ENCODE measurements around the gene SLC25A3. TPM values are rescaled to one million over a fixed set of nuclear protein-coding genes. Genes with fewer than 3 reads are reported as not detected.

The SLC25A3 gene
- total and polyA plus RNA-seq, 2 of the 13 experiments (the other 11 are each of a cell fraction or from before 2014, with no cell fraction given), result 292 to 829 TPM

DNA sequence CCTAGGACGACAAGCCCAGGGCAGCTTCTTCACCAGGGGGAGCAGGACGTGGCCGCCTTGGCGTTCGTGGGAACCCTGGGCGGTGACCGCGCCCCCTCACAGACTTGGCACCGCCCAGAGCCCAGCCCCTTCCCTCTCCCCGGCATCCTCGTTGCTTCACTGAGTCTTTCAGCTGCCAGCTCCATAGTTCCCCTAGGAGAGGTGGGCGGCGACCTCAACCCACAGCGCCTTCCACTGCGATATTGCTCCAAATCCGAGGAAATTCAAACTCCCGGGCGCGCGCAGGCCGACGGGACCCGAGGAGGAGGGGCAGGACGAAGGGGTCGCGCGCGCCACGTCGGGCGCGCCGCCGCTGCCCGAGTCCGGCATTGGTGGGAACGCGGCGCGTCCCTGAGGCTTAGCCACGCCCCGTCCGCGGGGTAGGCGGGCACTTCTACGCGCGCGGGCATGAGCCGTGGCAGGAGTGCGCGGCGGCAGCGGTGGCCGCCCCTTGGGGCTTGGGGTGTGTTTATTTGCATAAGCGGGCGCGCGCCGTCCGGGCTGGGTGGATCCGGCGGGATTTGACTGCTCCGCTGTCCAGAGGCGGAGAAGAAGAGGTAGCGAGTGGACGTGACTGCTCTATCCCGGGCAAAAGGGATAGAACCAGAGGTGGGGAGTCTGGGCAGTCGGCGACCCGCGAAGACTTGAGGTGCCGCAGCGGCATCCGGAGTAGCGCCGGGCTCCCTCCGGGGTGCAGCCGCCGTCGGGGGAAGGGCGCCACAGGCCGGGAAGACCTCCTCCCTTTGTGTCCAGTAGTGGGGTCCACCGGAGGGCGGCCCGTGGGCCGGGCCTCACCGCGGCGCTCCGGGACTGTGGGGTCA is 51.5 kb downstream of the SLC25A3 start, which contains the start of the genes APAF1 and IKBIP (continued):
- TF ChIP-seq, protein P1, sequence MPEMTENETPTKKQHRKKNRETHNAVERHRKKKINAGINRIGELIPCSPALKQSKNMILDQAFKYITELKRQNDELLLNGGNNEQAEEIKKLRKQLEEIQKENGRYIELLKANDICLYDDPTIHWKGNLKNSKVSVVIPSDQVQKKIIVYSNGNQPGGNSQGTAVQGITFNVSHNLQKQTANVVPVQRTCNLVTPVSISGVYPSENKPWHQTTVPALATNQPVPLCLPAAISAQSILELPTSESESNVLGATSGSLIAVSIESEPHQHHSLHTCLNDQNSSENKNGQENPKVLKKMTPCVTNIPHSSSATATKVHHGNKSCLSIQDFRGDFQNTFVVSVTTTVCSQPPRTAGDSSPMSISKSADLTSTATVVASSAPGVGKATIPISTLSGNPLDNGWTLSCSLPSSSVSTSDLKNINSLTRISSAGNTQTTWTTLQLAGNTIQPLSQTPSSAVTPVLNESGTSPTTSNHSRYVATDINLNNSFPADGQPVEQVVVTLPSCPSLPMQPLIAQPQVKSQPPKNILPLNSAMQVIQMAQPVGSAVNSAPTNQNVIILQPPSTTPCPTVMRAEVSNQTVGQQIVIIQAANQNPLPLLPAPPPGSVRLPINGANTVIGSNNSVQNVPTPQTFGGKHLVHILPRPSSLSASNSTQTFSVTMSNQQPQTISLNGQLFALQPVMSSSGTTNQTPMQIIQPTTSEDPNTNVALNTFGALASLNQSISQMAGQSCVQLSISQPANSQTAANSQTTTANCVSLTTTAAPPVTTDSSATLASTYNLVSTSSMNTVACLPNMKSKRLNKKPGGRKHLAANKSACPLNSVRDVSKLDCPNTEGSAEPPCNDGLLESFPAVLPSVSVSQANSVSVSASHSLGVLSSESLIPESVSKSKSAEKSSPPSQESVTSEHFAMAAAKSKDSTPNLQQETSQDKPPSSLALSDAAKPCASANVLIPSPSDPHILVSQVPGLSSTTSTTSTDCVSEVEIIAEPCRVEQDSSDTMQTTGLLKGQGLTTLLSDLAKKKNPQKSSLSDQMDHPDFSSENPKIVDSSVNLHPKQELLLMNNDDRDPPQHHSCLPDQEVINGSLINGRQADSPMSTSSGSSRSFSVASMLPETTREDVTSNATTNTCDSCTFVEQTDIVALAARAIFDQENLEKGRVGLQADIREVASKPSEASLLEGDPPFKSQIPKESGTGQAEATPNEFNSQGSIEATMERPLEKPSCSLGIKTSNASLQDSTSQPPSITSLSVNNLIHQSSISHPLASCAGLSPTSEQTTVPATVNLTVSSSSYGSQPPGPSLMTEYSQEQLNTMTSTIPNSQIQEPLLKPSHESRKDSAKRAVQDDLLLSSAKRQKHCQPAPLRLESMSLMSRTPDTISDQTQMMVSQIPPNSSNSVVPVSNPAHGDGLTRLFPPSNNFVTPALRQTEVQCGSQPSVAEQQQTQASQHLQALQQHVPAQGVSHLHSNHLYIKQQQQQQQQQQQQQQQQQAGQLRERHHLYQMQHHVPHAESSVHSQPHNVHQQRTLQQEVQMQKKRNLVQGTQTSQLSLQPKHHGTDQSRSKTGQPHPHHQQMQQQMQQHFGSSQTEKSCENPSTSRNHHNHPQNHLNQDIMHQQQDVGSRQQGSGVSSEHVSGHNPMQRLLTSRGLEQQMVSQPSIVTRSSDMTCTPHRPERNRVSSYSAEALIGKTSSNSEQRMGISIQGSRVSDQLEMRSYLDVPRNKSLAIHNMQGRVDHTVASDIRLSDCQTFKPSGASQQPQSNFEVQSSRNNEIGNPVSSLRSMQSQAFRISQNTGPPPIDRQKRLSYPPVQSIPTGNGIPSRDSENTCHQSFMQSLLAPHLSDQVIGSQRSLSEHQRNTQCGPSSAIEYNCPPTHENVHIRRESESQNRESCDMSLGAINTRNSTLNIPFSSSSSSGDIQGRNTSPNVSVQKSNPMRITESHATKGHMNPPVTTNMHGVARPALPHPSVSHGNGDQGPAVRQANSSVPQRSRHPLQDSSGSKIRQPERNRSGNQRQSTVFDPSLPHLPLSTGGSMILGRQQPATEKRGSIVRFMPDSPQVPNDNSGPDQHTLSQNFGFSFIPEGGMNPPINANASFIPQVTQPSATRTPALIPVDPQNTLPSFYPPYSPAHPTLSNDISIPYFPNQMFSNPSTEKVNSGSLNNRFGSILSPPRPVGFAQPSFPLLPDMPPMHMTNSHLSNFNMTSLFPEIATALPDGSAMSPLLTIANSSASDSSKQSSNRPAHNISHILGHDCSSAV (CRISPR knock-in tag; IDR thresholded peaks at IDR 0.05; ENCODE audit: borderline replicate concordance), result no peak
- TF ChIP-seq ZNF7 (CRISPR knock-in tag; IDR thresholded peaks at IDR 0.05), result no peak
- TF ChIP-seq LRRFIP1 (CRISPR knock-in tag; conservative IDR thresholded peaks at IDR 0.05), result no peak
- peak; percentile 51 for TF ChIP-seq FOXA3 (CRISPR knock-in tag; IDR thresholded peaks at IDR 0.05)
- TF ChIP-seq ZHX1 (CRISPR knock-in tag; IDR thresholded peaks at IDR 0.05; ENCODE audit: low read depth), result 0 out of 2 replicates have a peak, but pooled peaks have one; percentile 17
- peak; percentile 81 for TF ChIP-seq ZNF317 (CRISPR knock-in tag; IDR thresholded peaks at IDR 0.05)
- no peak for TF ChIP-seq YEATS2 (CRISPR knock-in tag; IDR thresholded peaks at IDR 0.05; ENCODE audit: borderline replicate concordance)
- peak; percentile 22 for TF ChIP-seq ZSCAN31 (CRISPR knock-in tag; IDR thresholded peaks at IDR 0.05; ENCODE audit: low read depth)
- TF ChIP-seq ZNF710 (CRISPR knock-in tag; IDR thresholded peaks at IDR 0.05; ENCODE audit: borderline replicate concordance), result 0 out of 2 replicates have a peak, but pooled peaks have one; percentile 62

All from HepG2 (cell line).